Neural progenitor cell (in vitro differentiated cells): ENCODE data around the gene KAT8. TPM values are rescaled to one million over a fixed set of nuclear protein-coding genes. Genes with fewer than 3 reads are reported as not detected.

Source experiments
- DNase-seq: peaks from one replicate; pipeline ENCODE4 v3.0.0-alpha.2; 2016; ENCODE audit warnings: low spot score
- H2AFZ ChIP-seq: fragments of 200-600 bp; sonication (generic); replicated peaks from 2 replicates; pipeline ENCODE4 v1.6.1; 2016; ENCODE audit warnings: antibody characterized with exemption
- H3F3A ChIP-seq: fragments of 200-600 bp; sonication (generic); 2 replicates; pipeline ENCODE4 v1.6.1; 2016; ENCODE audit warnings: antibody characterized with exemption, low read depth
- H3K27ac ChIP-seq: fragments of 200-600 bp; sonication (generic); 2 replicates; pipeline ENCODE4 v1.5.1; 2016; ENCODE audit warnings: mild to moderate bottlenecking
- H3K27me3 ChIP-seq: fragments of 200-600 bp; sonication (generic); 2 replicates; pipeline ENCODE4 v1.6.1; 2016; ENCODE audit warnings: mild to moderate bottlenecking, moderate library complexity
- H3K36me3 ChIP-seq: fragments of 200-600 bp; sonication (generic); 2 replicates; pipeline ENCODE4 v1.5.1; 2016
- H3K4me1 ChIP-seq: fragments of 200-600 bp; sonication (generic); 2 replicates; pipeline ENCODE4 v1.6.1; 2016; ENCODE audit warnings: mixed run types
- H3K4me2 ChIP-seq: fragments of 200-600 bp; sonication (generic); 2 replicates; pipeline ENCODE4 v1.6.1; 2016
- H3K4me3 ChIP-seq: fragments of 200-600 bp; sonication (generic); 2 replicates; pipeline ENCODE4 v1.5.1; 2016
- H3K79me2 ChIP-seq: fragments of 200-600 bp; sonication (generic); 2 replicates; pipeline ENCODE4 v1.6.1; 2016; ENCODE audit warnings: low read depth
- H3K9ac ChIP-seq: fragments of 200-600 bp; sonication (generic); 2 replicates; pipeline ENCODE4 v1.6.1; 2016
- H3K9me3 ChIP-seq: fragments of 200-600 bp; sonication (generic); 2 replicates; pipeline ENCODE4 v1.5.1; 2016; ENCODE audit warnings: low read depth
- H4K20me1 ChIP-seq: fragments of 200-600 bp; sonication (generic); 2 replicates; pipeline ENCODE4 v1.6.1; 2016; ENCODE audit warnings: low read depth
- H3K27ac Mint-ChIP-seq: 3 replicates; pipeline ENCODE4 v1.8.0; 2021; ENCODE audit warnings: mixed read lengths
- H3K27me3 Mint-ChIP-seq: 2 replicates; pipeline ENCODE4 v1.8.0; 2022; ENCODE audit warnings: low read depth, mild to moderate bottlenecking, inconsistent platforms, moderate library complexity, mixed read lengths; ENCODE audit not compliant: insufficient read depth
- H3K36me3 Mint-ChIP-seq: 3 replicates; pipeline ENCODE4 v1.8.0; 2021; ENCODE audit warnings: mixed read lengths
- H3K4me1 Mint-ChIP-seq: 3 replicates; pipeline ENCODE4 v1.8.0; 2021; ENCODE audit warnings: mixed read lengths
- H3K4me3 Mint-ChIP-seq: 3 replicates; pipeline ENCODE4 v1.8.0; 2021; ENCODE audit warnings: mild to moderate bottlenecking, moderate library complexity, mixed read lengths
- H3K9me3 Mint-ChIP-seq: 3 replicates; pipeline ENCODE4 v1.8.0; 2020; ENCODE audit warnings: mixed read lengths
- EZH2 ChIP-seq: fragments of 200-600 bp; sonication (generic); IDR thresholded peaks from 2 replicates; pipeline ENCODE4 v1.6.1; 2017; ENCODE audit warnings: antibody characterized with exemption, mild to moderate bottlenecking, moderate library complexity
- EZH2phosphoT487 ChIP-seq: fragments of 200-600 bp; sonication (generic); IDR thresholded peaks from 2 replicates; pipeline ENCODE4 v1.6.1; 2017; ENCODE audit warnings: antibody characterized with exemption
- total RNA-seq: library from RNA; depleted of rRNA; stranded (reverse); fragments of >200 nt; gene quantifications from 2 replicates; pipeline ENCODE4 v1.2.3, GENCODE V29; 2015; ENCODE audit warnings: low replicate concordance
- TF ChIP-seq, protein P1 (sequence below): fragments of 200-600 bp; sonication (generic); IDR thresholded peaks from 2 replicates; pipeline ENCODE4 v1.5.1; 2017; ENCODE audit warnings: antibody characterized with exemption, mild to moderate bottlenecking

Gene KAT8
- total RNA-seq, 1 donor from 2014 or later, result 59.7 TPM

- Histone ChIP-seq H4K20me1 (peaks cover 5% of the 10 kb centered on the region), H2AFZ (no peak overlapping the region), H3K9ac (no peak overlapping the region), H3K4me3 (no peak overlapping the region), H3K36me3 (no peaks in the 10 kb centered on the region), H3K27ac (no peak overlapping the region), H3K9me3 (no peaks in the 10 kb centered on the region), H3K27me3 (no peaks in the 10 kb centered on the region), H3K4me2 (no peak overlapping the region), H3K79me2 (no peaks in the 10 kb centered on the region), H3K4me1 (peaks cover under 1% of the 10 kb centered on the region), H3F3A (peaks cover 5% of the 10 kb centered on the region)
- H3K27me3 Mint-ChIP-seq, result peaks cover 4% of the 10 kb centered on the region
- H3K9me3 Mint-ChIP-seq, result no peaks in the 10 kb centered on the region
- H3K36me3 Mint-ChIP-seq, result peaks cover 18% of the 10 kb centered on the region
- peaks cover 10% of the 10 kb centered on the region for H3K4me1 Mint-ChIP-seq
- no peak for DNase-seq
- H3K4me3 Mint-ChIP-seq, result no peak overlapping the region
- H3K27ac Mint-ChIP-seq, result no peak overlapping the region
- no peak for TF ChIP-seq EZH2
- TF ChIP-seq, protein P1, sequence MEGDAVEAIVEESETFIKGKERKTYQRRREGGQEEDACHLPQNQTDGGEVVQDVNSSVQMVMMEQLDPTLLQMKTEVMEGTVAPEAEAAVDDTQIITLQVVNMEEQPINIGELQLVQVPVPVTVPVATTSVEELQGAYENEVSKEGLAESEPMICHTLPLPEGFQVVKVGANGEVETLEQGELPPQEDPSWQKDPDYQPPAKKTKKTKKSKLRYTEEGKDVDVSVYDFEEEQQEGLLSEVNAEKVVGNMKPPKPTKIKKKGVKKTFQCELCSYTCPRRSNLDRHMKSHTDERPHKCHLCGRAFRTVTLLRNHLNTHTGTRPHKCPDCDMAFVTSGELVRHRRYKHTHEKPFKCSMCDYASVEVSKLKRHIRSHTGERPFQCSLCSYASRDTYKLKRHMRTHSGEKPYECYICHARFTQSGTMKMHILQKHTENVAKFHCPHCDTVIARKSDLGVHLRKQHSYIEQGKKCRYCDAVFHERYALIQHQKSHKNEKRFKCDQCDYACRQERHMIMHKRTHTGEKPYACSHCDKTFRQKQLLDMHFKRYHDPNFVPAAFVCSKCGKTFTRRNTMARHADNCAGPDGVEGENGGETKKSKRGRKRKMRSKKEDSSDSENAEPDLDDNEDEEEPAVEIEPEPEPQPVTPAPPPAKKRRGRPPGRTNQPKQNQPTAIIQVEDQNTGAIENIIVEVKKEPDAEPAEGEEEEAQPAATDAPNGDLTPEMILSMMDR, result no peak
- TF ChIP-seq EZH2phosphoT487, result no peak
These were observed 11.5 kb downstream of the KAT8 start for GRCh38 chr16:31128711-31129567.

DNA sequence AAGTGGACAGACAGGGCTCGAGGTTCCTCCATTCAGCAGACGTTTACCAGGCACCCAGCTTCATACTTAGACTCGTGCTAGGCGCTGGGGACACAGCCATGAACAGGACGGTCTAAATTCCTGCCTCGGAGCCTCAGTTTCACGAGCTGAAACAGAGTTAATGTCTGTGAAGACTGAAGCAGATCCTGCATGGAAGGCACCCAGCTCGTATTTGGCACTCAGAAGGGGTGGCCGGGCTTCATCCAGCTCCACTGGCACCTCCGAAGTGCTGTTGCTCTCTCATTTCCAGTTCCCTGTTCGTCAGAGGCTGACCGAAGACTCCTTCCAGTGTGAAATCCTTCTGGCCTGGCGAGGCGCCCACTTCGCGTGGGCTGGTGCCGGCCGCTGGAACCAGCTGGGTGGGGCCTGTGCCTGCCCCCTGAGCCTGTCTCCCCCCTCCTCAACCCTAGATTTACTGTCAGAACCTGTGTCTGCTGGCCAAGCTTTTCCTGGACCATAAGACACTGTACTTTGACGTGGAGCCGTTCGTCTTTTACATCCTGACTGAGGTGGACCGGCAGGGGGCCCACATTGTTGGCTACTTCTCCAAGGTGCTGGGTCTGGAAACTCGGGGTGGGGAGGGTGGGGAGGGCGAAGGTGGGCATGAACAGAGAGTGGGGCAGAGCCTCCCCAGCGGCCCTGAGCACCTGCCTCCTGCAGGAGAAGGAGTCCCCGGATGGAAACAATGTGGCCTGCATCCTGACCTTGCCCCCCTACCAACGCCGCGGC is 12.3 kb downstream of the KAT8 start:
- H4K20me1 ChIP-seq, result peaks cover 6% of the 10 kb centered on the region
- no peak overlapping the region for H3K27ac Mint-ChIP-seq
- H3K36me3 Mint-ChIP-seq, result peaks cover 18% of the 10 kb centered on the region
- peaks cover 13% of the 10 kb centered on the region for H3F3A ChIP-seq
- DNase-seq, result no peak
- H3K4me1 Mint-ChIP-seq, result peaks cover 14% of the 10 kb centered on the region
- TF ChIP-seq, protein P1, result no peak
- no peak for TF ChIP-seq EZH2
- TF ChIP-seq EZH2phosphoT487, result no peak
- H3K4me3 Mint-ChIP-seq, result no peak overlapping the region
- H3K27ac ChIP-seq, result no peak overlapping the region
- no peak overlapping the region for H2AFZ ChIP-seq
- no peak overlapping the region for H3K9ac ChIP-seq
- no peaks in the 10 kb centered on the region for H3K79me2 ChIP-seq
- no peaks in the 10 kb centered on the region for H3K9me3 Mint-ChIP-seq
- H3K9me3 ChIP-seq, result no peaks in the 10 kb centered on the region
- peaks cover 7% of the 10 kb centered on the region for H3K4me1 ChIP-seq
- no peak overlapping the region for H3K4me3 ChIP-seq
- no peak overlapping the region for H3K4me2 ChIP-seq
- no peaks in the 10 kb centered on the region for H3K27me3 ChIP-seq
- no peaks in the 10 kb centered on the region for H3K36me3 ChIP-seq
- peaks cover 4% of the 10 kb centered on the region for H3K27me3 Mint-ChIP-seq

- H3K79me2 ChIP-seq, result no peaks in the 10 kb centered on the region
- no peak overlapping the region for H3K27ac ChIP-seq
- peaks cover 6% of the 10 kb centered on the region for H4K20me1 ChIP-seq
- H3K4me2 ChIP-seq, result no peak overlapping the region
- H3K4me1 ChIP-seq, result peaks cover 10% of the 10 kb centered on the region
- no peak overlapping the region for H2AFZ ChIP-seq
- H3K4me1 Mint-ChIP-seq, result peaks cover 19% of the 10 kb centered on the region
- peaks cover 4% of the 10 kb centered on the region for H3K27me3 Mint-ChIP-seq
- no peak overlapping the region for H3K27ac Mint-ChIP-seq
- peaks cover 20% of the 10 kb centered on the region for H3F3A ChIP-seq
- no peak for TF ChIP-seq EZH2
- TF ChIP-seq, protein P1, result no peak
- no peak for TF ChIP-seq EZH2phosphoT487
- H3K4me3 ChIP-seq, result no peak overlapping the region
- DNase-seq, result no peak
- H3K9me3 Mint-ChIP-seq, result no peaks in the 10 kb centered on the region
- H3K36me3 Mint-ChIP-seq, result peaks cover 18% of the 10 kb centered on the region
- H3K27me3 ChIP-seq, result no peaks in the 10 kb centered on the region
- H3K36me3 ChIP-seq, result no peaks in the 10 kb centered on the region
- no peaks in the 10 kb centered on the region for H3K9me3 ChIP-seq
- H3K4me3 Mint-ChIP-seq, result no peak overlapping the region
- no peak overlapping the region for H3K9ac ChIP-seq
These were observed 12.9 kb downstream of the KAT8 start for GRCh38 chr16:31130336-31130891.
